HL-60 (cell line): ENCODE results near the gene CDC45.

Experiments
- DNase-seq, 2 experiments: peaks; one replicate each; pipeline ENCODE4 v3.0.0-alpha.2; 2010 to 2020; ENCODE audit warnings: low read depth in 1 of 2, low spot score in 1 of 2
- H3K27ac ChIP-seq: fragments of 250-450 bp; sonication (Bioruptor Pico); replicated peaks from 2 replicates; pipeline ENCODE4 v1.5.1; 2020; ENCODE audit warnings: mild to moderate bottlenecking, moderate library complexity
- H3K27me3 ChIP-seq: fragments of 250-450 bp; sonication (Bioruptor Pico); 2 replicates; pipeline ENCODE4 v1.5.1; 2021; ENCODE audit warnings: mild to moderate bottlenecking, moderate library complexity; ENCODE audit not compliant: insufficient read depth, poor library complexity, severe bottlenecking
- H3K4me3 ChIP-seq: replicated peaks from 2 replicates; pipeline ENCODE4 v1.5.1; 2011; ENCODE audit warnings: mild to moderate bottlenecking, control low read depth, low read length; ENCODE audit not compliant: insufficient read depth
- GABPA ChIP-seq: IDR thresholded peaks from 2 replicates; pipeline ENCODE4 v1.6.1; 2012; ENCODE audit warnings: low read depth
- POLR2AphosphoS5 ChIP-seq: IDR thresholded peaks from 2 replicates; pipeline ENCODE4 v1.6.1; 2012; ENCODE audit warnings: low read depth
- SPI1 ChIP-seq: IDR thresholded peaks from 2 replicates; pipeline ENCODE4 v1.6.1; 2012; ENCODE audit warnings: low read depth, mild to moderate bottlenecking, borderline replicate concordance
- TF ChIP-seq, protein P1 (sequence below): IDR thresholded peaks from one replicate; pipeline ENCODE4 v1.5.1; 2011; ENCODE audit warnings: low read length, control low read depth, inconsistent platforms; ENCODE audit not compliant: insufficient read depth
- TF ChIP-seq, protein P2 (sequence below): IDR thresholded peaks from 2 replicates; pipeline ENCODE4 v1.6.1; 2012; ENCODE audit warnings: low read depth; ENCODE audit not compliant: insufficient replicate concordance

CDC45 gene

DNA sequence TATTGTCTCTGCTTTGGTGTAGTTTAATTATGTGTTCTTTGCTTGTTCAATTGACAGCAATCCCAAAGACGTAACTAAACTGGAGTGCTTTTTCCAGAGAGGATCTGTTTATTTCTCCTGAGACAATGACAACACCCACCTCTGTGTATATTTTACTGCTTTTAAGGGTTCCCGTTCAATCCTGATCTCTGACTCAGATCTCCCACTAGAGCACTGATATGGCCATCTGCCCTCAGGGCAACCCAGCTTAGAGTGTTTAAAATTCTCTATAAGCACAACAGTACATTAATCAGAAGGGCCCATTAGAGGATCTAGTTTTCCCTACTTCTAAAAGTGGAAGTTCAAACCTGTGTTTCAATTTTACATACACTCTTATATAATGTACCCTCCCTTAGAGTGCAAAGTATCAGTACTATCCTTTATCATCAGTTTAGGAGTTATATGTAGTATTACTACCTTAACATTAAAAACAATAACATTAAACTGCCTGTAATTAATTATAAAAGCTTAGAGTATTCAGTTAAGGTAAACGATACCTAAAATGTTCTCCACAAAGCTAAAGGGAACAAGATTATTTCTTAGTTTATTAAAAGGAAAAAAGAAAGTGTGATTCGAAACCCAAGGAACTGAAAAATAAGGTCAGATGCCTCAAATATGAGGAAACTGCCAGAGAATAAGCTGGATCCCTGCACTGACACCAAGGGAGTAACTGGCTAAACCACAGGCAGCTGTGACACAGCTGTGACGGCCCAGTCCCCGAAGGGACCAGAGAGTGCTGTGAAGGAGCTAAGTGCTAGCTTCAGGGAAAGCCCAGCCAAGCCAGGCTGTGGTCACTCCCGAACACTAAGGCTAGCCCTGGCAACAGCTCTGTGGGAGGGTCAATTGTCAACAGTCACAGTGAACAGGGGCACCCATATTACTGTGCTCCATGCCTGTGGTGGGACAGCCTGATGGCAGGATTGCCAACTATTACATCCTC, 15.9 kb upstream of the CDC45 start:
- Histone ChIP-seq H3K4me3 (no peak overlapping the region), H3K27ac (no peak overlapping the region)
- no peak for DNase-seq

DNA sequence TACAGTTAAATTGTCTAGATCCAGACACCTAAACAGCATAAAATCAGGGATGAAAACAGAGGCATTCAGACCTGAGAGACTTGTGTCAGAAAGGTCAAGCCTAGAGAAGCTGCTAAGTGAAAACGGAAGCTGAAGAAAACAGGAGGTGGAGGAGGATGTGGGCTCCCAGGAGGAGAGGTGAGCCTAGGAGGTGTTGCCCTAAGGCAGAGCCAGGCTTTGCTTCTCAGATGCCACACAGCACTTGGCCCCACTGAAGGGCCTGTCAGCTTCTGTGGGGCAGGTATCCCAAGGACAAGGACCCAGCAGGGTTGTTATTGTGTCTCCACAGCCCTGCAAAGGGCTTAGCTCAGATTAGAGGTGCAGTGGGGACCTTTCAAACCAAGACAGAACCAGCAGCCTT, 15.2 kb upstream of the CDC45 start:
- H3K27me3 ChIP-seq, result no peaks in the 10 kb centered on the region
- DNase-seq, result no peak
- H3K27ac ChIP-seq, result no peak overlapping the region
- TF ChIP-seq GABPA (no peak), SPI1 (no peak), POLR2AphosphoS5 (no peak)
- TF ChIP-seq, protein P1, sequence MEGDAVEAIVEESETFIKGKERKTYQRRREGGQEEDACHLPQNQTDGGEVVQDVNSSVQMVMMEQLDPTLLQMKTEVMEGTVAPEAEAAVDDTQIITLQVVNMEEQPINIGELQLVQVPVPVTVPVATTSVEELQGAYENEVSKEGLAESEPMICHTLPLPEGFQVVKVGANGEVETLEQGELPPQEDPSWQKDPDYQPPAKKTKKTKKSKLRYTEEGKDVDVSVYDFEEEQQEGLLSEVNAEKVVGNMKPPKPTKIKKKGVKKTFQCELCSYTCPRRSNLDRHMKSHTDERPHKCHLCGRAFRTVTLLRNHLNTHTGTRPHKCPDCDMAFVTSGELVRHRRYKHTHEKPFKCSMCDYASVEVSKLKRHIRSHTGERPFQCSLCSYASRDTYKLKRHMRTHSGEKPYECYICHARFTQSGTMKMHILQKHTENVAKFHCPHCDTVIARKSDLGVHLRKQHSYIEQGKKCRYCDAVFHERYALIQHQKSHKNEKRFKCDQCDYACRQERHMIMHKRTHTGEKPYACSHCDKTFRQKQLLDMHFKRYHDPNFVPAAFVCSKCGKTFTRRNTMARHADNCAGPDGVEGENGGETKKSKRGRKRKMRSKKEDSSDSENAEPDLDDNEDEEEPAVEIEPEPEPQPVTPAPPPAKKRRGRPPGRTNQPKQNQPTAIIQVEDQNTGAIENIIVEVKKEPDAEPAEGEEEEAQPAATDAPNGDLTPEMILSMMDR, result no peak
- TF ChIP-seq, protein P2, sequence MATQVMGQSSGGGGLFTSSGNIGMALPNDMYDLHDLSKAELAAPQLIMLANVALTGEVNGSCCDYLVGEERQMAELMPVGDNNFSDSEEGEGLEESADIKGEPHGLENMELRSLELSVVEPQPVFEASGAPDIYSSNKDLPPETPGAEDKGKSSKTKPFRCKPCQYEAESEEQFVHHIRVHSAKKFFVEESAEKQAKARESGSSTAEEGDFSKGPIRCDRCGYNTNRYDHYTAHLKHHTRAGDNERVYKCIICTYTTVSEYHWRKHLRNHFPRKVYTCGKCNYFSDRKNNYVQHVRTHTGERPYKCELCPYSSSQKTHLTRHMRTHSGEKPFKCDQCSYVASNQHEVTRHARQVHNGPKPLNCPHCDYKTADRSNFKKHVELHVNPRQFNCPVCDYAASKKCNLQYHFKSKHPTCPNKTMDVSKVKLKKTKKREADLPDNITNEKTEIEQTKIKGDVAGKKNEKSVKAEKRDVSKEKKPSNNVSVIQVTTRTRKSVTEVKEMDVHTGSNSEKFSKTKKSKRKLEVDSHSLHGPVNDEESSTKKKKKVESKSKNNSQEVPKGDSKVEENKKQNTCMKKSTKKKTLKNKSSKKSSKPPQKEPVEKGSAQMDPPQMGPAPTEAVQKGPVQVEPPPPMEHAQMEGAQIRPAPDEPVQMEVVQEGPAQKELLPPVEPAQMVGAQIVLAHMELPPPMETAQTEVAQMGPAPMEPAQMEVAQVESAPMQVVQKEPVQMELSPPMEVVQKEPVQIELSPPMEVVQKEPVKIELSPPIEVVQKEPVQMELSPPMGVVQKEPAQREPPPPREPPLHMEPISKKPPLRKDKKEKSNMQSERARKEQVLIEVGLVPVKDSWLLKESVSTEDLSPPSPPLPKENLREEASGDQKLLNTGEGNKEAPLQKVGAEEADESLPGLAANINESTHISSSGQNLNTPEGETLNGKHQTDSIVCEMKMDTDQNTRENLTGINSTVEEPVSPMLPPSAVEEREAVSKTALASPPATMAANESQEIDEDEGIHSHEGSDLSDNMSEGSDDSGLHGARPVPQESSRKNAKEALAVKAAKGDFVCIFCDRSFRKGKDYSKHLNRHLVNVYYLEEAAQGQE, result no peak
- H3K4me3 ChIP-seq, result no peak overlapping the region

More for the DNA sequence above, 15.9 kb upstream of the CDC45 start:
- no peaks in the 10 kb centered on the region for H3K27me3 ChIP-seq
- no peak for TF ChIP-seq POLR2AphosphoS5
- TF ChIP-seq, protein P1, result no peak
- TF ChIP-seq, protein P2, result no peak
- TF ChIP-seq GABPA, result no peak
- no peak for TF ChIP-seq SPI1

DNA sequence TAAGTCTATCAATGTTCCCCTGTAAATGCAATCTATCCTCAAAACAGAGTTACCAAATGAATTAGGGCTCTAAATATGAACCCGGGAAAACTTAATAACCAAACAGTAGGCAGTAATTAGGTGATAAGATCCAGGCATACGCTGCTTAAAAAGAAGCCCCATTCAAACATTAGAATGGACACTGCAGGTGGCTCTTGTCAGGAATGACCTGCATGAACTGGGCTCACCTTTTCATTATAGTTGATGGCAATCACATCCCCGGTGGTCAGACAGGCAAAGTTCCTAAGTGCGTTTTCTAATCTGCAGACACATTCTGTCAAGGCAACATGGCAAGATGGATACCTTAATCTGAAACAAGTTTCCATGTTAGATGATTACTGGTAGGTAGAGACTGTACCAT, 14.7 kb upstream of the CDC45 start:
- Histone ChIP-seq H3K27ac (no peak overlapping the region), H3K27me3 (no peaks in the 10 kb centered on the region), H3K4me3 (no peak overlapping the region)
- TF ChIP-seq GABPA (no peak), SPI1 (no peak)
- DNase-seq, result no peak

DNA sequence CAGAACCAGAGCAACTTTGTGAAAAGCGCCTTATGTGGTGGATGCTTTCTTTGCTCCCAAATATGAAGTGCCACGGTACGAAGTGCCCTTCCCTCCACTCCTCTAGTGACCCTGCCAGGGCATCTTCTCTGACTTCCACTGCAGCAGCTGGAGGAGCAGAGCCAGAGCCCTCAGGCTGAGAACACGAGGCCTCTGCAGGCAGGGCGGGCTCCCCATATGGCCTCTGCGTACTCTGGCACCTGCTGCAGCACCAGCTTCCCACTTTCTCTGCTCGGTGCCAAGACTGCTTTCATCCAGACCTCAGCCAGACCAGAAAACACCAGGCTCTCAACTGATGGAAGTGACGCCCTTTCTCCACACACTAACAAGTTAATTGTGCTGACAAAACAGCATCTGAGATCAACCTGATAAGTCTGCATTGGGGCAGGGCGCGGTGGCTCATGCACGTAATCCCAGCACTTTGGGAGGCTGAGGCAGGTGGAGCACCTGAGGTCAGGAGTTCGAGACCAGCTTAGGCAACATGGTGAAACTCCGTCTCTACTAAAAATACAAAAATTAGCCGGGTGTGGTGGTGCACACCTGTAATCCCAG, 13.5 kb upstream of the CDC45 start:
- TF ChIP-seq SPI1, result no peak
- TF ChIP-seq GABPA, result no peak
- TF ChIP-seq, protein P2, result no peak
- no peak overlapping the region for H3K27ac ChIP-seq
- H3K4me3 ChIP-seq, result no peak overlapping the region
- no peak for DNase-seq
- H3K27me3 ChIP-seq, result no peaks in the 10 kb centered on the region
